Astrocyte of the spinal cord (primary cell): ENCODE results near the gene STX12.
"Not testable (repeated sequence)": the region's sequence is repeated elsewhere in the genome, so short reads cannot be mapped to it uniquely, and the experiment has no call there.

Experiments
- DNase-seq: peaks from one replicate; pipeline ENCODE4 v3.0.0; 2011; ENCODE audit warnings: low read depth, low spot score
- H3K4me3 ChIP-seq: 2 replicates; pipeline ENCODE4 v1.5.1; 2011; ENCODE audit warnings: low read depth, mild to moderate bottlenecking, low read length, moderate library complexity
- CTCF ChIP-seq: IDR thresholded peaks from 2 replicates; pipeline ENCODE4 v1.5.1; 2012; ENCODE audit warnings: low read depth, mild to moderate bottlenecking, low read length, inconsistent platforms
- in situ Hi-C: cut with HindIII; loops from 2 replicates; pipeline ENCODE4 v1.10.0; 2017; ENCODE audit warnings: low sequenced_read_pairs

The STX12 gene

GRCh38 chr1:27868932-27869718, 96.1 kb downstream of the STX12 start:
- DNase-seq = no peak
- no peak for TF ChIP-seq CTCF
- in situ Hi-C loops = no loop called here
- no peak overlapping the region for H3K4me3 ChIP-seq

- no peak for TF ChIP-seq CTCF
- H3K4me3 ChIP-seq = no peak overlapping the region
- no peak for DNase-seq
- in situ Hi-C loops = no loop called here
These were observed 96.7 kb downstream of the STX12 start for GRCh38 chr1:27869719-27870085.

- DNase-seq, in situ Hi-C loops: not testable (repeated sequence)
These were observed 98.1 kb downstream of the STX12 start for GRCh38 chr1:27871076-27871475.

GRCh38 chr1:27872059-27872801, 99.2 kb downstream of the STX12 start, which contains the start of gene THEMIS2:
Gene THEMIS2 (plus strand): TSS chr1:27872544. CDS start chr1:27872572, 28 bp downstream.
- peak; percentile 28 for DNase-seq
- in situ Hi-C loops = no loop called here
- H3K4me3 ChIP-seq = peak within 1 kb of the TSS; percentile 65
- no peak for TF ChIP-seq CTCF

More at GRCh38 chr1:27871076-27871475, 98.1 kb downstream of the STX12 start:
- not testable (repeated sequence) for H3K4me3 ChIP-seq

GRCh38 chr1:27872802-27873551, 100.0 kb downstream of the STX12 start:
- H3K4me3 ChIP-seq = peak overlapping the region; percentile 65
- no peak for DNase-seq
- in situ Hi-C loops = no loop called here
- no peak for TF ChIP-seq CTCF

- in situ Hi-C loops = no loop called here
- no peak for DNase-seq
- no peak for TF ChIP-seq CTCF
- H3K4me3 ChIP-seq = no peak overlapping the region
These were observed 100.8 kb downstream of the STX12 start for GRCh38 chr1:27873671-27874384.
